Mucosa of descending colon (tissue), 3 donors: ENCODE results near the gene ASZ1. TPM values are rescaled to one million over a fixed set of nuclear protein-coding genes. Genes with fewer than 3 reads are reported as not detected.

Experiments used
- ATAC-seq: fragments of 200-7000 bp; cut with Tn5 transposase; one replicate; pipeline ENCODE4 v1.9.1; 2020; ENCODE audit warnings: mild to moderate bottlenecking, moderate library complexity
- DNase-seq, 3 donors: peaks; one replicate each; pipeline ENCODE4 v3.0.0-alpha.2; 2020
- H3K36me3 ChIP-seq: fragments of 200-600 bp; one replicate; pipeline ENCODE4 v1.8.0; 2021; ENCODE audit warnings: low read depth, mild to moderate bottlenecking
- H3K4me1 ChIP-seq: fragments of 200-600 bp; one replicate; pipeline ENCODE4 v1.8.0; 2021; ENCODE audit warnings: low read depth, mild to moderate bottlenecking
- H3K4me3 ChIP-seq: fragments of 200-600 bp; one replicate; pipeline ENCODE4 v1.8.0; 2021; ENCODE audit warnings: mild to moderate bottlenecking
- H3K9me3 ChIP-seq: fragments of 200-600 bp; one replicate; pipeline ENCODE4 v1.8.0; 2021; ENCODE audit warnings: mild to moderate bottlenecking
- CTCF ChIP-seq: fragments of 200-600 bp; IDR thresholded peaks from one replicate; pipeline ENCODE4 v1.8.0; 2022; ENCODE audit warnings: antibody characterized with exemption, mild to moderate bottlenecking
- intact Hi-C, 2 donors: fragments of 100-400 bp; cut with DNase I in 1 of 2; cut with micrococcal nuclease in 1 of 2; formaldehyde crosslinking; loops; one replicate each; pipeline versions ENCODE4 v1.11.0 to v1.11.1; 2022; cut with DNase I, micrococcal nuclease
- total RNA-seq, 3 donors: library from RNA; stranded (reverse); fragmentation: NEBNext Ultra II Directional in 2 of 3; extraction: Animal tissue kit (Norgen Biotek cat#: 25700) in 2 of 3; gene quantifications; one replicate each; pipeline versions ENCODE4 v1.2.1 to v1.2.4, GENCODE V29; 2021 to 2023
- donor health status: DM: no; HTN: no; CAD: no; lungs with moderate emphysema.
- donor health status: DM: no; HTN: no; CAD: no.
- donor health status: DM: no; HTN: yes; CAD: no.

ASZ1 gene
- total RNA-seq, 3 donors from 2014 or later = not detected

- intact Hi-C loops = no loop called here
- H3K4me1 ChIP-seq = no peaks in the 10 kb centered on the region
- no peaks in the 10 kb centered on the region for H3K36me3 ChIP-seq
- H3K9me3 ChIP-seq = no peaks in the 10 kb centered on the region
- DNase-seq (no peak), ATAC-seq (no peak)
- H3K4me3 ChIP-seq = no peak overlapping the region
- TF ChIP-seq CTCF = no peak
Measured at GRCh38 chr7:117349570-117349969, 77.7 kb downstream of the ASZ1 start.

DNA sequence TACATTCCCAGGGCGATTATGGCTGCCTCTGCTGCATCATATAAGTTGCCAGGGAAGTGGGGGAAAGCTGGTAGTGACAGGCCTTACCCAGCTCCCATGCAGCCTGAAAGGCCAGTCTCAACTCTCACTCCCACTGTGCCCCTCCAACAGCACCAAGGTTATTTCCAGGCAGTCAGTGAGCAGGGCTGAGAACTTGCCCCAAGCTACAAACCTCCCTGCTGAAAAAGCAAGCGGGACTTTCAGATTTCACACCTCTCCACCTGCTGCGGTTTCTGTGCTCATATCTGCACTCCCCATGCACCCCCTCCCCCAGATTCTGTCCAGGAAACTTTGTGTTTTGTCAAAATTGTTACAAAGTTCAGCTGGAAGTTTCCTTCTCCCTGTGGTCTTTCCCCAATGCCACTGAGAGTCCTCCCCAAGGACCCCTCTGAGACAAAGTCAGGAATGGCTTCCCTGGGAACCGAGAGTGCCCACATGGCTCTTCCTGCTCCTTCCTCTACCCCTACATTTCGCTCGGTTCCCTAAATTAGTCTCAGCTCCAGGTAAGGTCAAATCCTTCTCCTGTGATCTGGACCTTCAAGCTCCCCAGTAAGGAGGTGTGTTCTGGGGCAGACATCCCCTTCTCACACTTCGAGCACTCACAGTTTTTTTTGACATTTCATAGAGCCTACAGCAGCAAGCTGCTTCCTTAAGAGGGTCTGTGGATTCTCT is 79.2 kb downstream of the ASZ1 start:
- no peak overlapping the region for H3K4me3 ChIP-seq
- ATAC-seq (no peak), DNase-seq (no peak)
- no peaks in the 10 kb centered on the region for H3K36me3 ChIP-seq
- intact Hi-C loops = no loop called here
- no peak for TF ChIP-seq CTCF
- H3K4me1 ChIP-seq = no peaks in the 10 kb centered on the region
- no peaks in the 10 kb centered on the region for H3K9me3 ChIP-seq

DNA sequence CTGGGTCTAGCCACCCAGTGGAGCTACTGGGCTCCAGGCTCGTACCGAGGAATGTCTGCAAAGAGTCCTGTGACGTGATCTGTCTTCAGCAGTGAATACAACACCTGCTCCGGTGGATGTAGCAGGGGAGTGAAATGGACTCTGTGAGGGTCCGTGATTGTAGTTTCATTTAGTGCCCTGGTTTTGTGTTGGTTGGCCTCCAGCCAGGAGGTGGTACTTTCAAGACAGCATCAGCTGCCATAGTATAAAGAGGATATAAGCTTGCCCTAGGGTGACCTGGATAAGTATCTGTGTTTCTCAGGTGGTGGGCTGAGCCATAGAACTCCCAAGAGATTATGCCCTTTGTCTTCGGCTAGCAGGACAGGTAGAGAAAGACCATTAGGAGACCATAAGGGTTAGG is 79.8 kb downstream of the ASZ1 start:
- no peaks in the 10 kb centered on the region for H3K36me3 ChIP-seq
- no peaks in the 10 kb centered on the region for H3K9me3 ChIP-seq
- H3K4me3 ChIP-seq = no peak overlapping the region
- DNase-seq (no peak), ATAC-seq (no peak)
- no peak for TF ChIP-seq CTCF
- no peaks in the 10 kb centered on the region for H3K4me1 ChIP-seq
- intact Hi-C loops = no loop called here

GRCh38 chr7:117346161-117346560 is 81.1 kb downstream of the ASZ1 start:
- intact Hi-C loops = no loop called here
- no peak overlapping the region for H3K4me3 ChIP-seq
- ATAC-seq = no peak
- H3K36me3 ChIP-seq = no peaks in the 10 kb centered on the region
- no peaks in the 10 kb centered on the region for H3K9me3 ChIP-seq
- no peak for TF ChIP-seq CTCF
- no peak for DNase-seq
- H3K4me1 ChIP-seq = no peaks in the 10 kb centered on the region

DNA sequence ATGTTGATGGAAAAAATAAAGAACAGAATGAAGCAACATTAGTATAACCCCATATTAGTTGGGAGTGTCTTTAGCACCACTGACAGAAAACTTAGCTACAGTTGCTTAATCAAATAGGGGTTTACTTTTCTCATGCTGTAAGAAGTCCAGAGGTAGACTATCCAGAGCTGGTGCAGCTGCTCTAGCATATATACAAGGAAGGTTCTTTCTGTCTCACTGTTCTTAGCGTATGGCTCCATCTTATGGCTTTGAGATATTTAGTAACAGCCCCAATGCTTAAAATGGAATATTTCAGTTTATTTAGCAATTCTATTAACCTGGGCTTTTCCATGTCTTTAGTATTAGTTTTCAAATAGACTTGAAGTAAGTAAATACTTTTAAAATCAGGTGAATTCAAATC is 89.3 kb downstream of the ASZ1 start:
- H3K9me3 ChIP-seq = no peaks in the 10 kb centered on the region
- intact Hi-C loops = no loop called here
- ATAC-seq (no peak), DNase-seq (no peak)
- no peak for TF ChIP-seq CTCF
- H3K36me3 ChIP-seq = no peaks in the 10 kb centered on the region
- no peaks in the 10 kb centered on the region for H3K4me1 ChIP-seq
- no peak overlapping the region for H3K4me3 ChIP-seq

DNA sequence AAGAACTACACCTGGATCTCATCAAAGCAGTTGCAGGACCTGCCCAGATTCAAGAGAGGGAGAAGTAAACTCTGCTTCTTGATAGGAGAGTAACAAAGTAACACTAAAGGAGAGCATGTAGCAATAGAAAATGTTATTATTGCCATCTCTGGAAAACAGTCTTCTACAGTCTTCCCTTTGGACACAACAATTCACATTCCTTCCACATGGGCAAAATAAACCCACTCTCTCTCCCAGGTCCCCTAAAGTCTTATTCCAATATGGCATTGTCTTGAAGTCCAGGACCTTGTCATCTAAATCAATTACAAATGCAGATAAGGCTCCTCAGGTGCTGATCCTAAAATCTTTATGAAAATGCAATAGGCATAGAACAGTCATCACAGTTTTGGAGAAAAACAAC is 94.1 kb downstream of the ASZ1 start:
- H3K4me3 ChIP-seq = no peak overlapping the region
- H3K4me1 ChIP-seq = no peaks in the 10 kb centered on the region
- intact Hi-C loops = no loop called here
- no peak for TF ChIP-seq CTCF
- no peaks in the 10 kb centered on the region for H3K36me3 ChIP-seq
- no peak for DNase-seq
- no peak for ATAC-seq
- no peaks in the 10 kb centered on the region for H3K9me3 ChIP-seq
